ENCODE measurements around the gene TOE1. TPM values are rescaled to one million over a fixed set of nuclear protein-coding genes. Genes with fewer than 3 reads are reported as not detected.
"Not testable (repeated sequence)": the region's sequence is repeated elsewhere in the genome, so short reads cannot be mapped to it uniquely, and the experiment has no call there.

TOE1 gene
- total RNA-seq: 10 to 100 TPM; 30.2 to 34.0 TPM

DNA sequence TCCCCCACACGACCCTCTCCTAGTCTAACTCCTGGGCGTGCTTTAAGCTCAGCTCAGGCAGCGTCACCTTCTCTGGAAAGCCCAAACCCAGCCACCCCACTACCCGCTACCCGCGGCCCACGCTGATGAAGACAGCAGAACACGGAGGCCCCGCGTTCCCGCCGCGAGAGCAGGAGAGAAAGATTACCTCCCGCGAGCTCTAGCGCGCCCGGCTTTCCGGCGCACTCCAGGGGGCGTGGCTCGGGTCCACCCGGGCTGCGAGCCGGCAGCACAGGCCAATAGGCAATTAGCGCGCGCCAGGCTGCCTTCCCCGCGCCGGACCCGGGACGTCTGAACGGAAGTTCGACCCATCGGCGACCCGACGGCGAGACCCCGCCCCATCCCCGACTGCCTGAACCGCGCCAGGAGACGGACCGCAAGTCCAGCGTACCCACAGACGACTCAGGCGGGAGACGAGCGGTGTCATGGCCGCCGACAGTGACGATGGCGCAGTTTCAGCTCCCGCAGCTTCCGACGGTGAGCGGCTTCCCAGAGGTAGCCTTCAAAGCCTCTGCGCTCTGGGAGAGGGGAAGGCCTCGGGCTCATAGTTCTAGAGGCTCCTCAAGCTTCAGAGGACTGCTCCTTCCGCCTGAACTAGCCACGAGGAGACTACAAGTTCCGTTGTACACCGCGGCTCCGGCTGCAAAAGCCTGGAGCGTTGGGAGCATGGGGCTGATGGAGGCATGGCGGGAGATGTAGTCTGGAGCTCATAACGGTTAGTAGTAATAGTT, at the start of gene TOE1, which contains the start of gene MUTYH:
TOE1 (plus strand) TSS at position 382 of the 770 bp plus-strand sequence; CDS start at position 465, 83 bp downstream.
MUTYH (minus strand) TSS at position 652 of the 770 bp plus-strand sequence. CDS start 5,935 bp downstream, outside the sequence.
- H3K9me3 Mint-ChIP-seq: peaks cover 0 to 5% of the 10 kb centered on the region in 2 donors
- DNase-seq (ENCODE audit: low spot score in 2 of 2) (peak; percentile 96 to 98), ATAC-seq (peak; percentile 86 to 88)
- H3K27ac Mint-ChIP-seq: peak within 1 kb of the TSS; percentile 97 to 99
- H3K36me3 Mint-ChIP-seq: peaks cover 41 to 57% of the 10 kb centered on the region in 2 donors

DNA sequence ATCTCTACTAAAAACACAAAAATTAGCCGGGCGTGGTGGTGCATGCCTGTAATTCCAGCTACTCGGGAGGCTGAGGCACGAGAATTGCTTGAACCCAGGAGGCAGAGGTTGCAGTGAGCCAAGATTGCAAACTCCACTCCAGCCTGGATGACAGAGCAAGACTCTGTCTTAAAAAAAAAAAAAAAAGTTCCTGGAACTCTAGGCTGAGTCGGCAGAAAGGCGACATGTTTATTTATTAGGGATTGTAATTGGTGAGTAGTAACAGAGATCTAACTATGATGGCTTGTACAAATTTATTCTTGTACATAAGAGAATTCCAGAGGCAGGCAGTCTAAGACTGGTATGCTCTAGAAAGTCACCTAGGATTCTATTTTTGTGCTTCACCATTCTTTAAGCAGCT, 49.0 kb upstream of the TOE1 start:
- not testable (repeated sequence) for DNase-seq (ENCODE audit: low spot score in 2 of 2); H3K36me3 Mint-ChIP-seq; ATAC-seq; H3K27ac Mint-ChIP-seq; H3K9me3 Mint-ChIP-seq

DNA sequence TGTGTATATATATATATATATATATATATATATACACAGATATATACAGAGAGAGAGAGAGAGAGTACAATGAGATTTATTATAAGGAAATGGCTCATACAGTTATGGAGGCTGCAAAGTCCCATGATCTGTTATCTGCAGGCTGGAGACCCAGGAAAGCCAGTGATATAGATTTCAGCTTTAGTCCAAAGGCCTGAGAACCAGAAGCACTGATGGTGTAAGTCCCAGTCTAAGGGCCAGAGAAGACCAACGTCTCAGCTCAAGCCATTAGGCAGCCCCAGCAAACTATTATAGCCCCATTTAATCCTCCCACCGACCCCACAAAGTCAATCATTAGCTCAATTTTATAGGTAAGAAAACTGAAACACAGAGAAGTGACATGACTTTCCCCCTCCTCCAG, 48.3 kb upstream of the TOE1 start:
- Mint-ChIP-seq H3K27ac (no peak overlapping the region), H3K9me3 (no peaks in the 10 kb centered on the region), H3K36me3 (no peaks in the 10 kb centered on the region)
- ATAC-seq: no peak
- DNase-seq (ENCODE audit: low spot score in 2 of 2): no peak

DNA sequence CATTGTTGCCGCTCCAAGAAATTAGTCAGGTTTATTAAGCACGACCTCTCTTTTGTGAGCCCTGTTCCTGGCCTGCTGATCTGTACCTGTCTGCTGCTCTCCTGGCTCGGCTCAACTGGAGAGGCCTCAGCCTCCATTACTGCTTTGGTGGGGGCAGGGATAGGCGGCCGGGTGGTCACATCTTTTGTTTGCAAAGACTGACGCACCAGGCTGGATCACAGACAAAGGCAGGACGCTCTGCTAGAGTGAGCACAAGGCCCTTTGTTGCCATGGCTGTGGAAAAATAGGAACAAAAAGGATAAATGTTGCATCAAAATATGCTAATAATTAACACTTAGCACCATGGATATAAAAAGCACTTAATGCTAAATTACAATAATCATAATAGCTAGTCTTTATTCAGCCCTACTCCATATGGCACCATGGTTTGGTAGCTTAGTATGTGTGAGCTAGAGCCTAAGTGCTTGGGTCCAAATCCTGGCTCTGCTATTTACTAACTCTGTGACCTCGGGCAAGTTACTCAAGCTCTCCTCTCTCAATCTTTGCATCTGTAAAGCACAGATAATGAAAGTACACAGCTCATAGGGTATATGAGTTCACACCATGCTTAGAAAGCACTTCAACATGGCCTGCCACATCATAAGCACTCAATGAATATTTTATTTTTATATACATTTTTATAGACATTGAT, 42.2 kb upstream of the TOE1 start:
- DNase-seq (ENCODE audit: low spot score in 2 of 2) (no peak), ATAC-seq (no peak)
- Mint-ChIP-seq H3K27ac (no peak overlapping the region), H3K9me3 (no peaks in the 10 kb centered on the region), H3K36me3 (no peaks in the 10 kb centered on the region)

DNA sequence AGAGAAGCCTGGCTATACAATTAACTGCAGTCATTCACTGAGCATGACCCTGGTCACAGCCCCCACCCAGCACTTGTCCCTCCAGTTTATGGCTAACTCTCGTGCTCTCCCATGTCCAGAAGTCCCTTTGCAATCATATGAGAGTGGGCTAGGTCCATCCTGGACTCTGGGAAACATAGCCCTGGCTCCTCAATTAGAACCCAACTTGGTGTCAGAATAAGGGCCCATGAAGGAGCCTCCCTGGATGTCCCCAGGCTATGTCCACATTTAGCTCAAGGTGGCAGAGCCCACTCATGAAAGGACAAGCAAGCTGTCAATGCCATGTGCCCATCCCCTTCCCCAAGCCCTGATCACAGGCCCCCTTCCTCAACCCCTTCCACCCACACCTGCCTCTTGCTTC, 40.7 kb upstream of the TOE1 start:
- DNase-seq (ENCODE audit: low spot score in 2 of 2) (no peak), ATAC-seq (no peak)
- Mint-ChIP-seq H3K36me3 (no peaks in the 10 kb centered on the region), H3K9me3 (no peaks in the 10 kb centered on the region), H3K27ac (no peak overlapping the region)

DNA sequence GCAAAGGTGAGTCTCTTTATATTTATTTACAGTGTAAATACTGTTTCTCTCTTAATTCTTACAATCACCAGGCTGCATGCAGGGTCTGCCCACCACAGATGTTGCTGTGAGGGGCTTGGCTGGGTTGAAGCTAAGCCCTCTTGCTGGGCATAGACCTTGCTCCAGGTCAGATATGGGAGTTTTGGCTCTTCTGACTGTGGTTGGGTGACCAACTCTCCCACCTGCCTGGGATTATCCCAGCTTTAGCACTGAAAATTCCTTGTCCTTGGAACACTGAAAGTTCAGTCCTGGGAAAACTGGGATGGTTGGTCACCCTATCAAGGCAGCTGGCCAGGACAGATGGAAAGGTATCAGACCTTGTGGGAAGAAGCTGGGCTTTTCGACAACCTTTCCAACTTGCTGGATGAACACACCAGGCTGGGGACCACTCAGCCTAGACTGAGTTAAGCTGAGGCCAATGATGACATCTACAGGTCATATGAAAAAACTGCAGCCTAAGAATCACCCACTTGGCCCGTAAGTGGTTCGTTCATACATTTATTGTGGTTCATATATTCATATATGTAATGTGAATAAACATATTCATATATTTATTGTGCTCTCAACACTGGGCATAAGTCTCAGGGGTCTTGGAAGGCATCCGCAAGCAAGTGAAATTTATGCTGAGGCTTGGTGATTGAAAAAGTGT, 39.8 kb upstream of the TOE1 start:
- peak in 1 of 2 donors; percentile 33 for DNase-seq (ENCODE audit: low spot score in 2 of 2)
- Mint-ChIP-seq H3K36me3 (no peaks in the 10 kb centered on the region), H3K9me3 (no peaks in the 10 kb centered on the region), H3K27ac (no peak overlapping the region)
- ATAC-seq: no peak

DNA sequence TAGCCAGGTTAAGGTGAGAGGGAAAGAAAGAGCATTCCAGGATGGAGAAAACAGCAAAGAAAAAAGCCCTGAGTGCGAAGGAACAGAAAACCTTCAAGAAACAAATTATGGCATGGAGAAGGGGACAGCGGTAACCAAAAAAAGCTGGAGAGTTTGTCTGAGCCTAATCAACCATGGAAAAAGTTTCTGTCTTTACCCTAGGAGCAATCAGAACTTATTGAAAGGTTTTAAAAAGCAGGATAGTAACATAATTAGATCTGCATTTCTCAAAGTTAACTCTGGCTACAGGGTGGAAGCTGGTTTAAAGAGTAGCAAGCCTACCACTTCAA, 39.3 kb upstream of the TOE1 start:
- DNase-seq (ENCODE audit: low spot score in 2 of 2): no peak
- no peak for ATAC-seq
- H3K27ac Mint-ChIP-seq: peak overlapping the region in 1 of 2 donors; percentile 44
- H3K9me3 Mint-ChIP-seq: no peaks in the 10 kb centered on the region
- no peaks in the 10 kb centered on the region for H3K36me3 Mint-ChIP-seq

DNA sequence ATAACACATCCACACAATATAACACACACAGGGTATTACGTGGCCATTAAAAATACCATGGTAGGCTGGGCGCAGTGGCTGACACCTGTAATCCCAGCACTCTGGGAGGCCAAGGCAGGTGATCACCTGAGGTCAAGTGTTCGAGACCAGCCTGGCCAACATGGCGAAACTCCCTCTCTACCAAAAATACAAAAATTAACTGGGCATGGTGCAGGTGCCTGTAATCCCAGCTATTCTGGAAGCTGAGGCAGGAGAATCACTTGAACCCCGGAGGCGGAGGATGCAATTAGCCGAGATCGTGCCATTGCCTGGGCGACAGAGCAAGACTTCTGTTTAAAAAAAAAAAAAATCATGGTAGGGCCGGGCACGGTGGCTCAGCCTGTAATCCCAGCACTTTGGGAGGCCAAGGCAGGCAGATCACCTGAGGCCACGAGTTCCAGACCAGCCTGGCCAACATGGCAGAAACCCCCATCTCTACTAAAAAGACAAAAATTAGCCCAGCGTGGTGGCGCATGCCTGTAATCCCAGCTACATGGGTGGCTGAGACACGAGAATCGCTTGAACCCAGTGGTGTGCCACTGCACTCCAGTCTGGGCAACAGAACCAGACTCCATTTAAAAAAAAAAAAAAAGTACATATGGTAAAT, 37.3 kb upstream of the TOE1 start:
- Mint-ChIP-seq H3K27ac (peak overlapping the region in 1 of 2 donors; percentile 93), H3K9me3 (no peaks in the 10 kb centered on the region), H3K36me3 (no peaks in the 10 kb centered on the region)
- no peak for ATAC-seq
- no peak for DNase-seq (ENCODE audit: low spot score in 2 of 2)

DNA sequence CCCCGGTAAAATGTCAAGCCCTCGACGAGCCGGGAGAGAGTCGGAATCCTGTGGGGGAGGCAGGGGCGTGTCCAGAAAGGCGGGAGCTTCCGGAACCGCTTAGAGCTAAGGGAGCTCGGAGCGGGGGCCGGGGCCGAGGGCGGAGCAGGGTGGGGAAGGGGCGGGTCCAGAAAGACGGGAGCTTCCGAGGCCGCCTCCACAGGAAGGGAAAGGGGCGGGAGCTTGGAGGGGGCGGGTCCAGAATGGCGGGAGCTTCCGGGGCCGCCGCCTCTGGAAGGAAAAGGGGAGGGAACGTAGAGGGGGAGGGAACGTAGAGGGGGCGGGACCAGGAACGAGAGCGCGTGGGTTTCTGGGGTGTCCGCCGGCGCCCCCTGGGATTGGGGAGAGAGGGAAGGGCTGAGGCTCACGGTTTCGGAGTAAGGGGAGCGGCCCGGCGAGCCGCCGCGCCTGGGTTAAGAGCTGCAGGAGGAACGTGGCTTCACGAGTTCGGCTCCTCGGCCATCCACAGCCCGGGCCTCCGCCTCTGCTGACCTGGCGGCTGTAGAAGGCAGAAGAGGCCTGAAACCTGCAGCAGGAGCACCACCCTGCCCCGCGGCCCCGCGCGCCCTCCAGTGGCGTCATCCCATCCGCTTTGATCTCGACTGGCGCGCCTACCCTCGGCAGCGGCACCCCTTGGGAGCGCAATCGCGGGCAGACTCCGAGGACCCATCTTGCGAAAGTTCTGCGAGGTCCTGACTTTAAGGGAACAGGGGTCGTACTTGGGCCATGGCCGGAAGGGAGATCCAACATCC, 36.3 kb upstream of the TOE1 start:
- no peaks in the 10 kb centered on the region for H3K9me3 Mint-ChIP-seq
- no peaks in the 10 kb centered on the region for H3K36me3 Mint-ChIP-seq
- DNase-seq (ENCODE audit: low spot score in 2 of 2) (peak; percentile 91 to 97), ATAC-seq (peak; percentile 87 to 88)
- H3K27ac Mint-ChIP-seq: peak overlapping the region; percentile 93 to 95

DNA sequence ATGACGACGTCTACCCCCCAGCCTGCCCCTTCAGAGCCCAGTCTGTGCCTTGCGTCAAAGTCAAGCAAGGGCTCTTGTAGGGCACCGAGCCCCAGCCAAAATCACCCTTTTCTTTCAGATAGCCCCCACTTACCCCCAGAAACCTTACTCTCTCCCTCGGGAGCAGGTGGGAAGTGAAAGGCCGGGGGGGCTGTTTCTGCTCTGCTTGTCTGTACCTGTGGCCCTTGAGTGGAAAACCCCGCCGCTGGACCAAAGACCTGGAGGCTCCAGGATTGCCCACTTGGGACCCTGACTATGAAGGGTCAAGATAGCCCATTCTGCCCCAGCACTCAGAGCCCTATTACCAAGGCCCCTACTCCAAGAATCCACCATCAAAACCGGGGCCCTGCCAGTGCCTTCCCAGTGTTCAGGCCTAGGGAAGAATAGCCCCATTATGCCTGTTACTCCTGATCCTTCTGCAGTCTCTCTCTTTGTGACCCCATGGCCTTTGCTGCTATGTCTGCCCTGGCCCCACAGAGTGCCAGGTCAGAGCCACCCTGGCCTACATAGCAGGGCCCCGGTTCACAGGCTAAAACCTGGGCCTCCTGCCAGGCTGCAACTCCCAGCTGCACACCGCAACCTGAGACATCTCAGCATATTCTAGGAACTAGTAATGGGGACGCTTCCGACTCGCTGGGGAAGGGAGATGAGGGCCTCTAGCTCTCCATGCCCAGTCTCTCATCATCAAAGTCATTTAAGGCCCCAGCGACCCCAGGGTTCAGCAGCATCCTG, 35.5 kb upstream of the TOE1 start:
- Mint-ChIP-seq H3K36me3 (no peaks in the 10 kb centered on the region), H3K27ac (peak overlapping the region; percentile 93 to 95), H3K9me3 (no peaks in the 10 kb centered on the region)
- ATAC-seq (peak in 1 of 2 donors; percentile 0), DNase-seq (ENCODE audit: low spot score in 2 of 2) (peak in 1 of 2 donors; percentile 15)

DNA sequence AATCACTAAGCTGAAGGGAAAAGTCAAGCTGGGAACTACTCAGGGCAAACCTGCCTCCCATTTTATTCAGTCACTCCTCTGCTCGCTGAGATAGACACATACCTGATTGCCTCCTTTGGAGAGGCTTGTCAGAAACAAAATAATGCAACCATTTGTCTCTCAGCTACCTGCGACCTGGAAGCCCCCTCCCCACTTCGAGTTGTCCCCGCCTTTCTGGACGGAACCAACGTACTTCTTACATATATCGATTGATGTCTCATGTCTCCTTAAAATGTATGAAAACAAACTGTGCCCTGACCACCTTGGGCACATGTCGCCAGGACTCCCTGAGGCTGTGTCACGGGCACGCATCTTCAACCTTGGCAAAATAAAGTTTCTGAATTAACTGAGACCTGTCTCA, 34.7 kb upstream of the TOE1 start:
- Mint-ChIP-seq H3K9me3 (no peaks in the 10 kb centered on the region), H3K27ac (peak overlapping the region in 1 of 2 donors; percentile 93), H3K36me3 (no peaks in the 10 kb centered on the region)
- no peak for DNase-seq (ENCODE audit: low spot score in 2 of 2)
- no peak for ATAC-seq

DNA sequence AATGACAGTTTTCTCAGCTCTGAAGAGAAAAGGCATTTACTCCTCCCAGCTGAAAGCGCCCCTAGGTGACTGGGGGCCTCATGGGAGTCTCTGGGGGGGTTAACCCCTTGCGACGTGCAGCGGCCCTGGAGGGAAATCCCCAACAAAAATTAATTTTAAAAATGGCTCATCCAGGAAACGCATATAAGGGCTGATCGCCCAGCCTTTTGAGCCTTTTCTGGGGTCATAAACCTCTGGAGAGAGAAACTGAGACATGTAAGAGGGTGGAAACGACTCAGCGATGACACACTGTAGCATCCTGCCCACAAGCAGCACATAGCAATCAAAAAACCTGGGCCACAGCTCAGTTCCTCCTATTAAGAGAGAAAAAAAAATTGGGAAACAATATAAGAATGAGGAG, 33.7 kb upstream of the TOE1 start:
- H3K9me3 Mint-ChIP-seq: no peaks in the 10 kb centered on the region
- H3K27ac Mint-ChIP-seq: peak overlapping the region; percentile 51 to 93
- peak; percentile 41 for ATAC-seq
- no peaks in the 10 kb centered on the region for H3K36me3 Mint-ChIP-seq
- DNase-seq (ENCODE audit: low spot score in 2 of 2): peak; percentile 43 to 64

DNA sequence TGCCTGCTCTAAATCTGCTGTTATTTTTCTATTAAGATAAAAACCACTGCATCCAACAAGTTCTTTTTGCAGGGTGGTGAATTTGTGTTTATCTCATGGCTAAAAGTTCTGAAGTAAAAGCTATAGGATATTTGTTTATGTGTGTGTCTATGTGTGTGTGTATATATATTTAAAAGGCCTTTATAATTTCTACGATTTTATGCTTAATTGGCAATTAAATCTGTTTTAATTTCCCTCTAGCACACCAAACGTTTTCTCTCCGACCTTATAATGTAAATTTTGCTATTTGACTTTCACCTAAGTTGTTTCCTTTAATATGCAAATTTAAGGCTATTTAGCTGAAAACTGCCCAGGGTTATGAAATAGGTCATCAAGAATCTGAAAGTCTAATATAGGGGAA, 33.1 kb upstream of the TOE1 start:
- no peaks in the 10 kb centered on the region for H3K9me3 Mint-ChIP-seq
- H3K36me3 Mint-ChIP-seq: no peaks in the 10 kb centered on the region
- ATAC-seq (no peak), DNase-seq (ENCODE audit: low spot score in 2 of 2) (no peak)
- H3K27ac Mint-ChIP-seq: peak overlapping the region in 1 of 2 donors; percentile 93

DNA sequence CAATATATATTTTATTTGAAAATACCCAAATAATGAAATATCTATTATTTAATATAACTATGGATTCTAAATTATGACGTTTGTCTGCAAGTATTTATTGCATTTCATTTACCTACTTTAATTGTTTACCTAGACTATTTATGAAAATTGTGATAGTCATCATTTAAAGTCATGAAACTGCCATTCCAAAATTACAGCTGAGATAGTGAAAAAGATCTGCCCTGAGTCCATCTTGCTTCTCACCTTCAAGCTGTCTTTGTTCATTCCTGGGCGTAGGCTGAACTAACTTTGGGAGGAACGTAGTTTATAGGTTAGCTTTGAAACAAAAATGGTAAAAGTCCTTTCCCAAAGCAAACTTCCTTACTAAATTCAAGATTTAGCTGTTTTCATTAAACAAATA, 25.7 kb upstream of the TOE1 start:
- no peak for DNase-seq (ENCODE audit: low spot score in 2 of 2)
- Mint-ChIP-seq H3K36me3 (no peaks in the 10 kb centered on the region), H3K27ac (no peak overlapping the region), H3K9me3 (no peaks in the 10 kb centered on the region)
- ATAC-seq: no peak

DNA sequence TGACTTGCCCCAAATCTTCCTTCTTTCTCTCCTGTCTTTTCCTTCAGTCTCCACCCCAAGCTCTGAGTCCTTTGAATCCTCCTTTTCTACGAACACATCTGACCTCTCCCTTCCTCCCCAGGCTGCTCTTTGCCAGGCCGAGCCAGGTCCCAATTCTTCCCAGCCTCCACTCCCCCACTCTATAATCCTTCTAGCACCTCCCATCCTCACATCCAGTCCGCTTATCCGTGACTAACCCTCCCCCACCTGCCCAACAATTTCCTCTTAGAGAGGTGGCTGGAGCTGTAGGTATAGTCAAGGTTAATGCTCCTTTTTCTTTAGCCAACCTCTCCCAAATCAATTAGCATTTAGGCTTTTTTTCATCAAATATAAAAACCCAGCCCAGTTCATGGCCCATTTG, 22.8 kb upstream of the TOE1 start:
- no peak for DNase-seq (ENCODE audit: low spot score in 2 of 2)
- H3K36me3 Mint-ChIP-seq: no peaks in the 10 kb centered on the region
- no peak overlapping the region for H3K27ac Mint-ChIP-seq
- no peak for ATAC-seq
- no peaks in the 10 kb centered on the region for H3K9me3 Mint-ChIP-seq

All from activated naive CD4-positive, alpha-beta T cell treated with anti-CD3 and anti-CD28 coated beads, Interleukin-2, amount 50 U/mL, for 72 hours (primary cell).